ENCODE results near the gene HAAO. TPM values are rescaled to one million over a fixed set of nuclear protein-coding genes. Genes with fewer than 3 reads are reported as not detected.

Gene HAAO
- total and polyA plus RNA-seq, 2 donors from 2014 or later: 16.2 to 57.2 TPM

DNA sequence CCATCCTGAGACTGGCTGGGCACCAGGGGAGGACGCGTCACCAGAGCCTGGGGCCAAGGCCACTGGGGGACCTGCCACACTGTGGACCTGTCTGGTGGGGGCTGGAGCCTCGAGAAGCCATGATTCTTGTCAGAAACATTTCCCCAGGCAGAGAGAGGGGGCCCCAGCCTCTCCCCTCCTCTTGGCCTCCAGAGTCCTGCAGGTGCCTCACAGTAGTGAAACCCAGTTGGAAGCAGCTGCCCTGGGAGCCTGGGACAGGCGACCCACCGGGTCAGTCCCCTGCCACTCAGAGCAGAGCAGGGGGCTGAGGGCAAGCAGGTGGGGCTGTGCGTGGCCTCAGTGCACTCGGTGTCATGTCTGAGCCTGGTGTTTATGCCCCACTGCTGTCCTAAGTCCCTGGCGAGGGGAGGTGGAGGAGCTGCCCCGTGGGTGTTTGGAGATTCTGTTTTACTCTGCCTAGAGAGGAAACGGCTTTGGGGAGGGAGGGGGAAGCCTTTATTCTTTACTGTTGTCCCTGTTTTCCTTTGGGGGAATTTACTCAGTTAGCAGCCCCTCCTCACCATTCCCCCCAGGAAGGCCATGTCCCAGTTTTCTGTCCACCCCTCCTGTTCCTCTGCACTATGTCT lies 36.1 kb downstream of the HAAO start:
- DNase-seq (no peak), FAIRE-seq (no peak)
- TF ChIP-seq, protein P1, sequence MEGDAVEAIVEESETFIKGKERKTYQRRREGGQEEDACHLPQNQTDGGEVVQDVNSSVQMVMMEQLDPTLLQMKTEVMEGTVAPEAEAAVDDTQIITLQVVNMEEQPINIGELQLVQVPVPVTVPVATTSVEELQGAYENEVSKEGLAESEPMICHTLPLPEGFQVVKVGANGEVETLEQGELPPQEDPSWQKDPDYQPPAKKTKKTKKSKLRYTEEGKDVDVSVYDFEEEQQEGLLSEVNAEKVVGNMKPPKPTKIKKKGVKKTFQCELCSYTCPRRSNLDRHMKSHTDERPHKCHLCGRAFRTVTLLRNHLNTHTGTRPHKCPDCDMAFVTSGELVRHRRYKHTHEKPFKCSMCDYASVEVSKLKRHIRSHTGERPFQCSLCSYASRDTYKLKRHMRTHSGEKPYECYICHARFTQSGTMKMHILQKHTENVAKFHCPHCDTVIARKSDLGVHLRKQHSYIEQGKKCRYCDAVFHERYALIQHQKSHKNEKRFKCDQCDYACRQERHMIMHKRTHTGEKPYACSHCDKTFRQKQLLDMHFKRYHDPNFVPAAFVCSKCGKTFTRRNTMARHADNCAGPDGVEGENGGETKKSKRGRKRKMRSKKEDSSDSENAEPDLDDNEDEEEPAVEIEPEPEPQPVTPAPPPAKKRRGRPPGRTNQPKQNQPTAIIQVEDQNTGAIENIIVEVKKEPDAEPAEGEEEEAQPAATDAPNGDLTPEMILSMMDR (IDR thresholded peaks at IDR 0.05; ENCODE audit: borderline replicate concordance, extremely low read depth, insufficient read depth): no peak
- H3K27me3 ChIP-seq (ENCODE audit: control insufficient read depth, insufficient read depth, low read length): no peaks in the 10 kb centered on the region
- peaks cover 0 to 5% (median 0%) of the 10 kb centered on the region in 3 donors for H3K4me1 ChIP-seq (ENCODE audit: control insufficient read depth in 2 of 3, insufficient read depth in 2 of 3, low read depth in 1 of 3, low read length in 3 of 3)
- no peaks in the 10 kb centered on the region for H3K36me3 ChIP-seq (ENCODE audit: control insufficient read depth in 2 of 3, insufficient read depth in 3 of 3, low read length in 3 of 3)
- H3K9ac ChIP-seq (ENCODE audit: low read length in 3 of 3): no peak overlapping the region
- H3K4me3 ChIP-seq (ENCODE audit: low read length in 3 of 3): no peak overlapping the region
- H3K9me3 ChIP-seq (ENCODE audit: control insufficient read depth in 2 of 3, insufficient read depth in 1 of 3, low read length in 3 of 3): no peaks in the 10 kb centered on the region
- intact Hi-C loops (cut with DNase I): no loop called here
- H3K27ac ChIP-seq (ENCODE audit: low read depth in 2 of 2, low read length in 2 of 2): no peak overlapping the region

DNA sequence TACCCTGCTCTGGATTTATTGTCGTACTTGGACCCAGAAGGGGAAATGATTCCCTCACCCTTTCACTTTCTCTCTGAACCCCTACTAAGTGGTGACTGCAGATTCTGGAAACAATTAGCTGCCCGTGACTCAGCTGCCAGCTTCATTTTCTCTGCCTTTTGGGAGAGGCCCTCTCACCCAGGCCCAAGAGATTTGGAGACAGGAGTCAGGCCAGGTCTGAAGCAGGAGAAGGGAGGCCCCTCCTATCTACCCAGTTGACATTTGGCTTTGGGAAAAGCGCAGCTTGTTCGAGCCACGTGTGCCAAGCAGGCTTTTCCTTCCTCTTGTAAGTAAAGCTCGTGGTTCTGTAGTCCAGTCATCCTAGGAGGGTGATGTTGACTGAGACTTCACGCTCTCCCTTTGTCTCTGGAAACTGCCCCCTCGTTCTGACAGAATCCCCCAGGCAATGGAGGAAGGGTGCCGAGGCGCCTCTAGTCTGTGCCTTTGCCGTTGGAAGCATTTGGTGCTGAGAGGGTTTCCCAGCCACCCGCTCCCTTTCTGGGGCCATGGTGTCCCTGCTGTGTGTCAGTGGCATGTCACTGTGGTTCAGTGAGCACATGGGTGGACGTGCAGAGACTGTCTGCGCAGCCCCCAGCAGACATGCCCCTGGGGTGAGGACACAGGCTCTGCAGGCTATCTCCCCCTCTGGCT lies 37.0 kb downstream of the HAAO start:
- DNase-seq (no peak), FAIRE-seq (no peak)
- H3K9me3 ChIP-seq (ENCODE audit: control insufficient read depth in 2 of 3, insufficient read depth in 1 of 3, low read length in 3 of 3): no peaks in the 10 kb centered on the region
- TF ChIP-seq, protein P1 (IDR thresholded peaks at IDR 0.05; ENCODE audit: borderline replicate concordance, extremely low read depth, insufficient read depth): no peak
- peaks cover 0 to 5% (median 0%) of the 10 kb centered on the region in 3 donors for H3K4me1 ChIP-seq (ENCODE audit: control insufficient read depth in 2 of 3, insufficient read depth in 2 of 3, low read depth in 1 of 3, low read length in 3 of 3)
- no peak overlapping the region for H3K4me3 ChIP-seq (ENCODE audit: low read length in 3 of 3)
- H3K9ac ChIP-seq (ENCODE audit: low read length in 3 of 3): no peak overlapping the region
- intact Hi-C loops (cut with DNase I): no loop called here
- no peak overlapping the region for H3K27ac ChIP-seq (ENCODE audit: low read depth in 2 of 2, low read length in 2 of 2)
- no peaks in the 10 kb centered on the region for H3K27me3 ChIP-seq (ENCODE audit: control insufficient read depth, insufficient read depth, low read length)
- no peaks in the 10 kb centered on the region for H3K36me3 ChIP-seq (ENCODE audit: control insufficient read depth in 2 of 3, insufficient read depth in 3 of 3, low read length in 3 of 3)

DNA sequence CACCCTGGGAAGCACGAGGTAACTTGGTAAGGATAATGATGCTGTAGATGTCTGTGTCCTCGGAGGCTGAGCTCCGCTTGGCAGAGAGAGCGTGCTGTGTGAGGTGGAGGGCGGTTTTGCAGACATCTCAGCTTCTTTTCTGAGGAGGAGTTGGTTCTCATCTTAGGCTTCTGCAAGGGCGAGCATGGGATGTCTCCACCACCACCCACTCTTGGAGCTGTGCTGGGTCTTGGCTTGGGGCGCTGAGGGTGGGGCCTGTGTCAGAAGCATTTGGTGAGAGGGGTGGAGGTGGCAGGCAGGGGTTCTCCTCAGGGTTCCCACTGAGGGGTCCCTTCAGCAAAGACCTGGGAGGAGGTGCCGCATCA lies 37.6 kb downstream of the HAAO start:
- H3K9me3 ChIP-seq (ENCODE audit: control insufficient read depth in 2 of 3, insufficient read depth in 1 of 3, low read length in 3 of 3): no peaks in the 10 kb centered on the region
- TF ChIP-seq, protein P1 (IDR thresholded peaks at IDR 0.05; ENCODE audit: borderline replicate concordance, extremely low read depth, insufficient read depth): no peak
- no peak overlapping the region for H3K27ac ChIP-seq (ENCODE audit: low read depth in 2 of 2, low read length in 2 of 2)
- no peak overlapping the region for H3K9ac ChIP-seq (ENCODE audit: low read length in 3 of 3)
- H3K4me3 ChIP-seq (ENCODE audit: low read length in 3 of 3): no peak overlapping the region
- DNase-seq (no peak), FAIRE-seq (no peak)
- intact Hi-C loops (cut with DNase I): no loop called here
- H3K27me3 ChIP-seq (ENCODE audit: control insufficient read depth, insufficient read depth, low read length): no peaks in the 10 kb centered on the region
- no peaks in the 10 kb centered on the region for H3K36me3 ChIP-seq (ENCODE audit: control insufficient read depth in 2 of 3, insufficient read depth in 3 of 3, low read length in 3 of 3)
- H3K4me1 ChIP-seq (ENCODE audit: control insufficient read depth in 2 of 3, insufficient read depth in 2 of 3, low read depth in 1 of 3, low read length in 3 of 3): peaks cover 0 to 5% (median 0%) of the 10 kb centered on the region in 3 donors
